ENCODE results near the gene GUK1. TPM values are rescaled to one million over a fixed set of nuclear protein-coding genes. Genes with fewer than 3 reads are reported as not detected.

GUK1 gene
- total RNA-seq, 1 experiment from 2014 or later: 111 TPM

- TF ChIP-seq ZSCAN18 (CRISPR knock-in tag; IDR thresholded peaks at IDR 0.05): no peak
- no peak for TF ChIP-seq ZNF671 (CRISPR knock-in tag; IDR thresholded peaks at IDR 0.05)
- peak; percentile 77; the same call in 1 of the 2 replicates for TF ChIP-seq ZNF416 (CRISPR knock-in tag; IDR thresholded peaks at IDR 0.05)
- TF ChIP-seq FOXP4 (CRISPR knock-in tag; IDR thresholded peaks at IDR 0.05): peak; percentile 85
- 0 out of 2 replicates have a peak, but pooled peaks have one; percentile 16 for TF ChIP-seq USF2 (CRISPR knock-in tag; IDR thresholded peaks at IDR 0.05)
- peak; percentile 88 for TF ChIP-seq HMGXB4 (CRISPR knock-in tag; IDR thresholded peaks at IDR 0.05)
- TF ChIP-seq ATF6 (CRISPR knock-in tag; IDR thresholded peaks at IDR 0.05): no peak
- peak; percentile 70; the same call in 1 of the 2 replicates for TF ChIP-seq ZNF232 (CRISPR knock-in tag; IDR thresholded peaks at IDR 0.05)
- peak; percentile 100 for TF ChIP-seq CREM (CRISPR knock-in tag; IDR thresholded peaks at IDR 0.05)
- TF ChIP-seq KAT7 (CRISPR knock-in tag; IDR thresholded peaks at IDR 0.05; ENCODE audit: borderline replicate concordance): no peak
- TF ChIP-seq SMAD3 (CRISPR knock-in tag; IDR thresholded peaks at IDR 0.05; ENCODE audit: borderline replicate concordance): peak; percentile 82
- TF ChIP-seq CREB1 (CRISPR knock-in tag; IDR thresholded peaks at IDR 0.05): peak; percentile 87; the same call in 1 of the 2 replicates
- no peak for TF ChIP-seq ZNF121 (CRISPR knock-in tag; IDR thresholded peaks at IDR 0.05)
- TF ChIP-seq ZNF317 (CRISPR knock-in tag; IDR thresholded peaks at IDR 0.05; ENCODE audit: borderline replicate concordance, low read depth): no peak
- no peak for TF ChIP-seq IRF1 (CRISPR knock-in tag; IDR thresholded peaks at IDR 0.05)
- TF ChIP-seq EMX1 (CRISPR knock-in tag; IDR thresholded peaks at IDR 0.05): no peak
- TF ChIP-seq ZNF138 (CRISPR knock-in tag; conservative IDR thresholded peaks at IDR 0.05): no peak
- peak; percentile 70; the same call in 1 of the 2 replicates for TF ChIP-seq TEAD1 (CRISPR knock-in tag; IDR thresholded peaks at IDR 0.05)
- TF ChIP-seq ZBTB21 (CRISPR knock-in tag; IDR thresholded peaks at IDR 0.05; ENCODE audit: borderline replicate concordance): peak; percentile 89; the same call in 1 of the 2 replicates
- peak; percentile 93 for TF ChIP-seq FOXK1 (CRISPR knock-in tag; IDR thresholded peaks at IDR 0.05)
- TF ChIP-seq ETV6 (CRISPR knock-in tag; IDR thresholded peaks at IDR 0.05): peak; percentile 70
- TF ChIP-seq GABPB1 (CRISPR knock-in tag; IDR thresholded peaks at IDR 0.05): no peak; the same call in 1 of the 2 replicates
- 0 out of 2 replicates have a peak, but pooled peaks have one; percentile 56 for TF ChIP-seq MYBL2 (CRISPR knock-in tag; IDR thresholded peaks at IDR 0.05)
- peak; percentile 95 for TF ChIP-seq MAX (CRISPR knock-in tag; IDR thresholded peaks at IDR 0.05)
- TF ChIP-seq RELA (CRISPR knock-in tag; IDR thresholded peaks at IDR 0.05; ENCODE audit: borderline replicate concordance): peak; percentile 51; the same call in 1 of the 2 replicates
- peak; percentile 52; the same call in 1 of the 2 replicates for TF ChIP-seq USF1 (CRISPR knock-in tag; IDR thresholded peaks at IDR 0.05)
- no peak for TF ChIP-seq TCF7 (CRISPR knock-in tag; IDR thresholded peaks at IDR 0.05; ENCODE audit: low read depth)
- no peak for TF ChIP-seq FOXP1 (CRISPR knock-in tag; IDR thresholded peaks at IDR 0.05; ENCODE audit: borderline replicate concordance)
Observed at GRCh38 chr1:228102791-228103620, 37.1 kb upstream of the GUK1 start, which contains the start of gene C1orf35 (continued).
